ENCODE results near the gene TPPP2.

The TPPP2 gene

DNA sequence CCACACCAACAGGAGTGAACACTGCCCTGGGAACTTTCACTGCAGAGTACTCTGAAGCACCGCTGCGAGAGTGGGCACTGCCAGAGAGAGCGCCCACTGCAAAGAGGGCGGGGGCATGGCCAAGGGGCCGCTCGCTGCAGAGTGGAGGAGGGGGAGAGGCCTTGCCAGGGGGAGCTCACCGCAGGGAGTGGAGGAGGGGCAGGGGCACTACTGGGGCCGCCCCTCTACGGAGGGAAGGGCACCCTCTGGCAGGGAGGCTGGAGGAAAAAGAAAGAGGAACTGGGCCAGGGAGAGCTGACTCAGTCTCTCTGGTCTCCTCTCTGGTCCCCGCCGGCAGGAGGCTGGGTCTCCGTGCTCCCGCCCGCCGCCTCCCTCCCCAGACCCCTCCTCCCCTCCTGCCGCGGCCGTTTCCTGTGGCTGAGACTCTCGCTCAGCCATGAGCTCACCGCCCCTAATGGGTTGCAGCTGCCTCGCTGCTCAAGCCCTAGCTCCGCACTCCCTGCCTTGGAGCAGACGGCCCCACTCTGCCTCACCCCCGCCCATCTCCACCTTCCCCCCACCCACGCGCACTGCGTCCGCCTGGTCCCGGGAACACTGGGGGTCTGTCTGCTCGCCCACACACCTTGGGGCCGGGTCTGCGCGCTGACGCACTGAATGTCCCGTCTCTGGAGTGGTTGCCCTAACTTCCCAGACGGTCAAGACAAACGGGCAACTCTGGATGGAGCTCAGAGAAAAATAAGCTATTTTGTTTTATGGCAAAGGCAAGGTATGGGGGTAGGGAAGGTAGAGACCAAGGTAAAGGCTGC, 41.4 kb downstream of the TPPP2 start:
- TF ChIP-seq ZNF565 (CRISPR knock-in tag; conservative IDR thresholded peaks at IDR 0.05; ENCODE audit: low read depth) (no peak), TCF4 (CRISPR knock-in tag; IDR thresholded peaks at IDR 0.05; ENCODE audit: borderline replicate concordance) (peak; percentile 42; the same call in 1 of the 2 replicates)
- peak; percentile 87 for ATAC-seq

DNA sequence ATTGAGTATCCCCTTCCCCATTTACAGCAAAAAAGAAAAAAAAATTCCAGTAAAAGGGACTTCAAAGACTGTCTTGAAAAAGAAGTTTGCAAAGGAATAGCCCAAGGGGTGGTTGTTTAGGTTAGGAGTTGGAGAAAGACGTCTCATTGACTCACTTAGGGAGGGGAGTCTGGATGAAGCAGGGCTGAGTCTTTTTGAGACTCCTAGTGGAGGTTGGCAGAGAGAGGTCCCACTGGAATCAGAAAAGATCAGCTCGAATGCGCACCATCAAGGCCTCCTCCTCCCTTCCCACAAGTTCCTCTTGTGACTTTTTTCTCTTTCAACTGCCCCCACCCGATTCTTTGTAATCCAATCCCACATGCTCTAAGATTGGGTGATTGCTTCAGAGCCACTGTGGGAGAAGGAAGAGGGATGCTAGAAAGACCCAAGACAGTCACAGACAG, 42.0 kb downstream of the TPPP2 start:
- TF ChIP-seq ZNF8 (CRISPR knock-in tag; IDR thresholded peaks at IDR 0.05) (no peak), TOX (CRISPR knock-in tag; IDR thresholded peaks at IDR 0.05; ENCODE audit: borderline replicate concordance) (no peak), ZC3H10 (CRISPR knock-in tag; IDR thresholded peaks at IDR 0.05) (no peak)
- peak; percentile 5; the same call in 1 of the 3 replicates for ATAC-seq

DNA sequence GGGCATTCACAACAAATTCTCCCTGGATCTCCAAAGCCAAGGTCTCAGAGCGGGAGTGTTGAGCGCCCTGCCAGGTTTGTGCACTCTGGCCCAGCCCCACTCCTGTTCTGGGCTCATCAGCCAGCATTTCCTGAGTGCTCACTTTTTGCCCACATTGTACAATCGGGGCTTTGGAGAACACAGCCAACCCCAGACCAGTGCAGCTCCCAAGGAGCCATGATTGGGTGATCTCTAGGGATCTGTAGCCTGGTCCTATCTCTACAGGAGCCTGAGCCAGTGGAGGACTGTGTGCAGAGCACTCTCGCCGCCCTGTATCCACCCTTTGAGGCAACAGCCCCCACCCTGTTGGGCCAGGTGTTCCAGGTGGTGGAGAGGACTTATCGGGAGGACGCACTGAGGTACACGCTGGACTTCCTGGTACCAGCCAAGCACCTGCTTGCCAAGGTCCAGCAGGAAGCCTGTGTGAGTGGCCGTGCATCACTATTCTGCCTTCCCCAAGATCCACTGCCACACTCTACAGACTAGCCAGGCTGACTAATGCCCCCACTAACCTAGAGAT, 42.8 kb downstream of the TPPP2 start:
- ATAC-seq = no peak
- TF ChIP-seq PPARA (CRISPR knock-in tag; IDR thresholded peaks at IDR 0.05; ENCODE audit: borderline replicate concordance) (no peak), ZFP30 (CRISPR knock-in tag; IDR thresholded peaks at IDR 0.05) (no peak), GLIS3 (CRISPR knock-in tag; IDR thresholded peaks at IDR 0.05) (no peak), ZNF565 (CRISPR knock-in tag; conservative IDR thresholded peaks at IDR 0.05; ENCODE audit: low read depth) (no peak), TSHZ2 (CRISPR knock-in tag; IDR thresholded peaks at IDR 0.05) (no peak), CSDC2 (CRISPR knock-in tag; IDR thresholded peaks at IDR 0.05) (no peak), TOX (CRISPR knock-in tag; IDR thresholded peaks at IDR 0.05; ENCODE audit: borderline replicate concordance) (no peak), ZFP3 (CRISPR knock-in tag; IDR thresholded peaks at IDR 0.05) (no peak), RARB (CRISPR knock-in tag; IDR thresholded peaks at IDR 0.05) (no peak), ZNF8 (CRISPR knock-in tag; IDR thresholded peaks at IDR 0.05) (no peak), OSR1 (CRISPR knock-in tag; IDR thresholded peaks at IDR 0.05) (no peak), ISL1 (CRISPR knock-in tag; IDR thresholded peaks at IDR 0.05) (no peak), TCF4 (CRISPR knock-in tag; IDR thresholded peaks at IDR 0.05; ENCODE audit: borderline replicate concordance) (no peak), ZC3H10 (CRISPR knock-in tag; IDR thresholded peaks at IDR 0.05) (no peak), ZNF70 (CRISPR knock-in tag; IDR thresholded peaks at IDR 0.05) (no peak)
- TF ChIP-seq, protein P1, sequence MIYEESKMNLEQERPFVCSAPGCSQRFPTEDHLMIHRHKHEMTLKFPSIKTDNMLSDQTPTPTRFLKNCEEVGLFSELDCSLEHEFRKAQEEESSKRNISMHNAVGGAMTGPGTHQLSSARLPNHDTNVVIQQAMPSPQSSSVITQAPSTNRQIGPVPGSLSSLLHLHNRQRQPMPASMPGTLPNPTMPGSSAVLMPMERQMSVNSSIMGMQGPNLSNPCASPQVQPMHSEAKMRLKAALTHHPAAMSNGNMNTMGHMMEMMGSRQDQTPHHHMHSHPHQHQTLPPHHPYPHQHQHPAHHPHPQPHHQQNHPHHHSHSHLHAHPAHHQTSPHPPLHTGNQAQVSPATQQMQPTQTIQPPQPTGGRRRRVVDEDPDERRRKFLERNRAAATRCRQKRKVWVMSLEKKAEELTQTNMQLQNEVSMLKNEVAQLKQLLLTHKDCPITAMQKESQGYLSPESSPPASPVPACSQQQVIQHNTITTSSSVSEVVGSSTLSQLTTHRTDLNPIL (CRISPR knock-in tag; IDR thresholded peaks at IDR 0.05; ENCODE audit: low read depth) = no peak

DNA sequence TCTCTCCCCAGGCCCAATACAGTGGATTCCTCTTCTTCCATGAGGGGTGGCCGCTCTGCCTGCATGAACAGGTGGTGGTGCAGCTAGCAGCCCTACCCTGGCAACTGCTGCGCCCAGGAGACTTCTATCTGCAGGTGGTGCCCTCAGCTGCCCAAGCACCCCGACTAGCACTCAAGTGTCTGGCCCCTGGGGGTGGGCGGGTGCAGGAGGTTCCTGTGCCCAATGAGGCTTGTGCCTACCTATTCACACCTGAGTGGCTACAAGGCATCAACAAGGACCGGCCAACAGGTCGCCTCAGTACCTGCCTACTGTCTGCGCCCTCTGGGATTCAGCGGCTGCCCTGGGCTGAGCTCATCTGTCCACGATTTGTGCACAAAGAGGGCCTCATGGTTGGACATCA, 43.9 kb downstream of the TPPP2 start:
- TF ChIP-seq ZNF70 (CRISPR knock-in tag; IDR thresholded peaks at IDR 0.05) = no peak
- no peak for TF ChIP-seq ESRRG (CRISPR knock-in tag; IDR thresholded peaks at IDR 0.05)
- TF ChIP-seq GLIS3 (CRISPR knock-in tag; IDR thresholded peaks at IDR 0.05) = no peak
- no peak for TF ChIP-seq SNAI2 (CRISPR knock-in tag; IDR thresholded peaks at IDR 0.05)
- TF ChIP-seq, protein P2, sequence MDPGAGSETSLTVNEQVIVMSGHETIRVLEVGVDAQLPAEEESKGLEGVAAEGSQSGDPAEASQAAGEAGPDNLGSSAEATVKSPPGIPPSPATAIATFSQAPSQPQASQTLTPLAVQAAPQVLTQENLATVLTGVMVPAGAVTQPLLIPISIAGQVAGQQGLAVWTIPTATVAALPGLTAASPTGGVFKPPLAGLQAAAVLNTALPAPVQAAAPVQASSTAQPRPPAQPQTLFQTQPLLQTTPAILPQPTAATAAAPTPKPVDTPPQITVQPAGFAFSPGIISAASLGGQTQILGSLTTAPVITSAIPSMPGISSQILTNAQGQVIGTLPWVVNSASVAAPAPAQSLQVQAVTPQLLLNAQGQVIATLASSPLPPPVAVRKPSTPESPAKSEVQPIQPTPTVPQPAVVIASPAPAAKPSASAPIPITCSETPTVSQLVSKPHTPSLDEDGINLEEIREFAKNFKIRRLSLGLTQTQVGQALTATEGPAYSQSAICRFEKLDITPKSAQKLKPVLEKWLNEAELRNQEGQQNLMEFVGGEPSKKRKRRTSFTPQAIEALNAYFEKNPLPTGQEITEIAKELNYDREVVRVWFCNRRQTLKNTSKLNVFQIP (CRISPR knock-in tag; IDR thresholded peaks at IDR 0.05; ENCODE audit: borderline replicate concordance, low read depth) = no peak
- TF ChIP-seq PATZ1 (CRISPR knock-in tag; IDR thresholded peaks at IDR 0.05; ENCODE audit: borderline replicate concordance) = no peak
- TF ChIP-seq ISL1 (CRISPR knock-in tag; IDR thresholded peaks at IDR 0.05) = no peak
- TF ChIP-seq ARNTL (CRISPR knock-in tag; IDR thresholded peaks at IDR 0.05; ENCODE audit: borderline replicate concordance, low read depth) = no peak
- no peak for TF ChIP-seq TCF4 (CRISPR knock-in tag; IDR thresholded peaks at IDR 0.05; ENCODE audit: borderline replicate concordance)
- TF ChIP-seq, protein P1 (CRISPR knock-in tag; IDR thresholded peaks at IDR 0.05; ENCODE audit: low read depth) = no peak
- TF ChIP-seq CSRNP3 (CRISPR knock-in tag; IDR thresholded peaks at IDR 0.05) = no peak
- no peak for TF ChIP-seq ZNF565 (CRISPR knock-in tag; conservative IDR thresholded peaks at IDR 0.05; ENCODE audit: low read depth)
- no peak for ATAC-seq

Data from SK-N-SH treated with all-trans-retinoic acid at 6 μM for 48 hours (cell line).